Lower lobe of right lung (tissue), 2 donors: Measurements from ENCODE around the gene EZH2. TPM values are rescaled to one million over a fixed set of nuclear protein-coding genes. Genes with fewer than 3 reads are reported as not detected.

ENCODE experiments used
- ATAC-seq, 2 donors: fragments of 200-7000 bp; cut with Tn5 transposase; one replicate each; pipeline ENCODE4 v1.9.1; 2020 to 2022; ENCODE audit warnings: mild to moderate bottlenecking in 2 of 2, moderate library complexity in 2 of 2
- DNase-seq: peaks from one replicate; pipeline ENCODE4 v3.0.0-alpha.2; 2020
- H3K27ac ChIP-seq: fragments of 200-600 bp; one replicate; pipeline ENCODE4 v1.8.0; 2022
- H3K27me3 ChIP-seq: fragments of 200-600 bp; one replicate; pipeline ENCODE4 v1.8.0; 2022; ENCODE audit warnings: low read depth
- H3K36me3 ChIP-seq: fragments of 200-600 bp; one replicate; pipeline ENCODE4 v1.8.0; 2022; ENCODE audit warnings: mild to moderate bottlenecking
- H3K4me1 ChIP-seq: fragments of 200-600 bp; one replicate; pipeline ENCODE4 v1.8.0; 2022
- H3K4me3 ChIP-seq: fragments of 200-600 bp; one replicate; pipeline ENCODE4 v1.8.0; 2022; ENCODE audit warnings: mild to moderate bottlenecking
- H3K9me3 ChIP-seq: fragments of 200-600 bp; one replicate; pipeline ENCODE4 v1.8.0; 2022
- CTCF ChIP-seq: fragments of 200-600 bp; IDR thresholded peaks from one replicate; pipeline ENCODE4 v1.8.0; 2022; ENCODE audit warnings: antibody characterized with exemption, mild to moderate bottlenecking
- intact Hi-C: fragments of 100-400 bp; cut with DNase I; formaldehyde crosslinking; loops from one replicate; pipeline ENCODE4 v1.11.0; 2022
- total RNA-seq: library from RNA; stranded (reverse); fragmentation: NEBNext Ultra II Directional; extraction: Animal tissue kit (Norgen Biotek cat#: 25700); gene quantifications from one replicate; pipeline ENCODE4 v1.2.1, GENCODE V29; 2021
- donor health status: DM: no; HTN: yes; CAD: no; lungs with severe emphysema.

EZH2 gene
- total RNA-seq, 1 donor from 2014 or later = 3.5 TPM

- peaks cover 5% of the 10 kb centered on the region for H3K4me1 ChIP-seq
- no peaks in the 10 kb centered on the region for H3K36me3 ChIP-seq
- no peak for TF ChIP-seq CTCF
- no peak overlapping the region for H3K4me3 ChIP-seq
- H3K27ac ChIP-seq = no peak overlapping the region
- no peaks in the 10 kb centered on the region for H3K9me3 ChIP-seq
- DNase-seq = no peak
- intact Hi-C loops = no loop called here
- H3K27me3 ChIP-seq = no peaks in the 10 kb centered on the region
- ATAC-seq = no peak
Measured at GRCh38 chr7:148886844-148887243, 2.8 kb upstream of the EZH2 start.

- no peaks in the 10 kb centered on the region for H3K27me3 ChIP-seq
- intact Hi-C loops = no loop called here
- peak; percentile 99 for ATAC-seq
Measured at GRCh38 chr7:148884299-148885022, 370 bp upstream of the EZH2 start.

GRCh38 chr7:148883266-148884048 lies 634 bp downstream of the EZH2 start:
- ATAC-seq (peak; percentile 5 to 8), DNase-seq (peak; percentile 64)
- no peak for TF ChIP-seq CTCF
- peak overlapping the region; percentile 87 for H3K27ac ChIP-seq
- H3K27me3 ChIP-seq = no peaks in the 10 kb centered on the region
- H3K4me1 ChIP-seq = peaks cover 5% of the 10 kb centered on the region
- peak overlapping the region; percentile 78 for H3K4me3 ChIP-seq
- intact Hi-C loops = no loop called here
- H3K36me3 ChIP-seq = no peaks in the 10 kb centered on the region
- no peaks in the 10 kb centered on the region for H3K9me3 ChIP-seq

More at GRCh38 chr7:148884299-148885022, 370 bp upstream of the EZH2 start:
- peak overlapping the region; percentile 87 for H3K27ac ChIP-seq
- H3K9me3 ChIP-seq = no peaks in the 10 kb centered on the region
- TF ChIP-seq CTCF = no peak
- peaks cover 5% of the 10 kb centered on the region for H3K4me1 ChIP-seq
- peak; percentile 94 for DNase-seq
- H3K4me3 ChIP-seq = peak overlapping the region; percentile 78
- no peaks in the 10 kb centered on the region for H3K36me3 ChIP-seq

GRCh38 chr7:148882841-148883265 lies 1.2 kb downstream of the EZH2 start:
- Histone ChIP-seq H3K36me3 (no peaks in the 10 kb centered on the region), H3K4me3 (peak overlapping the region; percentile 78), H3K4me1 (peaks cover 5% of the 10 kb centered on the region), H3K9me3 (no peaks in the 10 kb centered on the region), H3K27me3 (no peaks in the 10 kb centered on the region), H3K27ac (peak overlapping the region; percentile 87)
- ATAC-seq = no peak
- no peak for TF ChIP-seq CTCF
- no peak for DNase-seq
- intact Hi-C loops = no loop called here

- Histone ChIP-seq H3K36me3 (no peaks in the 10 kb centered on the region), H3K27me3 (no peaks in the 10 kb centered on the region), H3K27ac (no peak overlapping the region), H3K9me3 (no peaks in the 10 kb centered on the region), H3K4me1 (peaks cover 5% of the 10 kb centered on the region), H3K4me3 (no peak overlapping the region)
- no peak for TF ChIP-seq CTCF
- ATAC-seq = no peak
- DNase-seq = no peak
- intact Hi-C loops = no loop called here
Measured at GRCh38 chr7:148882192-148882591, 1.9 kb downstream of the EZH2 start.
